MM.1S (cell line): Measurements from ENCODE around the gene DUSP14.

ENCODE experiments used
- CTCF ChIP-seq: fragments of 300-600 bp; sonication (generic); IDR thresholded peaks from 2 replicates; pipeline ENCODE4 v1.5.1; 2016; ENCODE audit warnings: antibody characterized with exemption, low read length, mixed read lengths
- EZH2 ChIP-seq: fragments of 300-600 bp; sonication (generic); optimal IDR thresholded peaks from 2 replicates; pipeline ENCODE3; 2017; ENCODE audit warnings: low read depth, mild to moderate bottlenecking, antibody characterized with exemption, low read length, mixed read lengths
- EZH2phosphoT487 ChIP-seq: fragments of 300-600 bp; sonication (generic); IDR thresholded peaks from 2 replicates; pipeline ENCODE4 v1.6.1; 2018; ENCODE audit warnings: antibody characterized with exemption, low read length

GRCh38 chr17:37461668-37462067 lies 28.0 kb upstream of the DUSP14 start:
- TF ChIP-seq CTCF (no peak), EZH2 (no peak), EZH2phosphoT487 (no peak)
